Fibroblast of pulmonary artery (primary cell): ENCODE data around the gene SLC25A33.
A peak's percentile ranks its signal among the peaks of the same experiment; 100 is the strongest.

Experiments
- DNase-seq: peaks from one replicate; pipeline ENCODE4 v3.0.0-alpha.2; 2010; ENCODE audit warnings: low read depth
- H3K4me3 ChIP-seq: replicated peaks from 2 replicates; pipeline ENCODE4 v1.5.1; 2011; ENCODE audit warnings: low read depth, mild to moderate bottlenecking, control low read depth, low read length, moderate library complexity
- TF ChIP-seq, protein P1 (sequence below): IDR thresholded peaks from 2 replicates; pipeline ENCODE4 v1.5.1; 2011; ENCODE audit warnings: mild to moderate bottlenecking, control low read depth, low read length, inconsistent platforms; ENCODE audit errors: missing control alignments

The SLC25A33 gene, protein sequence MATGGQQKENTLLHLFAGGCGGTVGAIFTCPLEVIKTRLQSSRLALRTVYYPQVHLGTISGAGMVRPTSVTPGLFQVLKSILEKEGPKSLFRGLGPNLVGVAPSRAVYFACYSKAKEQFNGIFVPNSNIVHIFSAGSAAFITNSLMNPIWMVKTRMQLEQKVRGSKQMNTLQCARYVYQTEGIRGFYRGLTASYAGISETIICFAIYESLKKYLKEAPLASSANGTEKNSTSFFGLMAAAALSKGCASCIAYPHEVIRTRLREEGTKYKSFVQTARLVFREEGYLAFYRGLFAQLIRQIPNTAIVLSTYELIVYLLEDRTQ

DNA sequence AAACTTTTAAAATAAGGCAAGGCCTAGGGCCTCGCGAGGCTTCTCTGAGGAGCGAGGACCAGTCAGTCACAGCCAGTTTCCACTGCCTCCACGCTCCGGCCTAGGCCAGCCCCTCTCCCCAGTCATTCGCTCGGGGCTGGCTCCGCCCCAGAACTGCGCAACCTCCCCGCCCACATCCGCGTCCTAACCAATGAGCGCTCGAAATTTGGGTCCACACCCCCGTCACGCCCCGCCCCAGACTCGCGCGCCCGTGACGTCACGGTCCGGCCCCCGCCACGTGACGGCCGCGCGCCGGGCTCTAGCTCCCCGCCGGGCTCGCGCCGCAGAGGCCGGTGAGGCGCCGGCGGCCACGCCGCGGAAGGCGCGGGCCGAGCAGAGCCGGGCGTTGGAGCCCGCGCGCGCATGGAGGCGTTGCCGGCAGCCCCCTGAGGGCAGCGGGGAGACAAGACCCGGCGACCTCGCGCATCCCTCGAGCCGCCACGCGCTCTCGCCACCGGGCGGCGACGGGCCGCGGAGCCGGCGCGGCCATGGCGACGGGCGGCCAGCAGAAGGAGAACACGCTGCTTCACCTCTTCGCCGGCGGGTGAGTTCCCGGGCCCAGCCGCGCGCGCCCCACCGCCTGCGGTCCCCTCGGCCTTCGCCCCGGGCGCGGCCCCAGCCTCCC, at the start of gene SLC25A33:
SLC25A33 (plus strand) TSS at position 301 of the 664 bp plus-strand sequence; CDS start at position 528, 227 bp downstream.
- peak within 1 kb of the TSS; percentile 73 for H3K4me3 ChIP-seq

DNA sequence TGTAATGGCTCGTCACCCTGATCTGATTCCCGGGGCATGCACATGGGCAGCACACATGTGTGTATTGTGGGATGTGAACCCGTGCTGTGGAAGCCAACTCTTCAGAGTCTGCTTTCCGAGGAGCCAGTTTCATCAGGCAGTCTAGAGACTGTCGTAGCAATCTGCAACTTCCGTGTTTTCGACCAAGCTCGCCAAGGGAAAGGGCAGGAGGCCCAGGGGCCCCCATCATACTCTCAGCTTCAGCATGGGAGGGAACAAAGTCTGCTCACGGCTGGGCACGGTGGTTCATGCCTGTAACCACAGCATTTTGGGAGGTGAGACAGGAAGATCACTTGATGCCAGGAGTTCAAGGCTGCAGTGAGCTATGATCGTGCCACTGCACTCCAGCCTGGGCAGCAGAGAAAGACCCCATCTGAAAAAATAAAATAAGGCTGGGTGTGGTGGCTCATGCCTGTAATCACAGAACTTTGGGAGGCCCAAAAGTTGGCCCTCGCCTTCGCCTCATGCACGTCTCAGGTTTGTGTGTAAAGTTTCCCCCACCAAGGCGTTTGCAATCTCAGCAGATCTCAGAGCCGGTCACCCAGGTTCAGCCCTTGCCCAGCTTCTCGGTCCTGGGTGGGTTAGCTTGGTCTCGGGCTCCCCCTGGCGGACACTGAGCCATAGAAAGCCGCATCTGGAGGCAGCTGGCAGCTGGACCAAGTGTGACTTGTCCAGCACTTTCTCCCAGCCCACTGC, 48.5 kb upstream of the SLC25A33 start:
- TF ChIP-seq, protein P1, sequence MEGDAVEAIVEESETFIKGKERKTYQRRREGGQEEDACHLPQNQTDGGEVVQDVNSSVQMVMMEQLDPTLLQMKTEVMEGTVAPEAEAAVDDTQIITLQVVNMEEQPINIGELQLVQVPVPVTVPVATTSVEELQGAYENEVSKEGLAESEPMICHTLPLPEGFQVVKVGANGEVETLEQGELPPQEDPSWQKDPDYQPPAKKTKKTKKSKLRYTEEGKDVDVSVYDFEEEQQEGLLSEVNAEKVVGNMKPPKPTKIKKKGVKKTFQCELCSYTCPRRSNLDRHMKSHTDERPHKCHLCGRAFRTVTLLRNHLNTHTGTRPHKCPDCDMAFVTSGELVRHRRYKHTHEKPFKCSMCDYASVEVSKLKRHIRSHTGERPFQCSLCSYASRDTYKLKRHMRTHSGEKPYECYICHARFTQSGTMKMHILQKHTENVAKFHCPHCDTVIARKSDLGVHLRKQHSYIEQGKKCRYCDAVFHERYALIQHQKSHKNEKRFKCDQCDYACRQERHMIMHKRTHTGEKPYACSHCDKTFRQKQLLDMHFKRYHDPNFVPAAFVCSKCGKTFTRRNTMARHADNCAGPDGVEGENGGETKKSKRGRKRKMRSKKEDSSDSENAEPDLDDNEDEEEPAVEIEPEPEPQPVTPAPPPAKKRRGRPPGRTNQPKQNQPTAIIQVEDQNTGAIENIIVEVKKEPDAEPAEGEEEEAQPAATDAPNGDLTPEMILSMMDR = peak; percentile 87
- peak; percentile 84 for DNase-seq
- H3K4me3 ChIP-seq = no peak overlapping the region

More for the DNA sequence above, at the start of gene SLC25A33:
- TF ChIP-seq, protein P1 = no peak
- peak; percentile 99 for DNase-seq

DNA sequence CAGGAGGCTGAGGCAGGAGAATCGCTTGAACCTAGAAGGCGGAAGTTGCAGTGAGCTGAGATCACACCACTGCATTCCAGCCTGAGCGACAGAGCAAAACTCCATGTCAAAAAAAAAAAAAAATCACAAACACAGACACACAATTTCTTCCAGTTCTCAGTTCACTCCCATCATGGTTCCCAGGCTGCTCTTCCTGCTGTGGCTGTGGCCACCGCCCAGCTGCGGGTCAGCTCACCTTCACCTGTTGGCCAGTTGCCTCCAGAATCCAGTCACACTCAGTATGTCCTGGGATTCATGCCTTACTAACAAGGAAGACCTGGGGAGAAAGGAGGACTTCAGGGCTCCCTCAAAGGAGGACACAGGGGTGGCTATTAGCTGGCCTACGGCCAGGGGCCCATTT, 45.9 kb upstream of the SLC25A33 start:
- no peak overlapping the region for H3K4me3 ChIP-seq
- DNase-seq = no peak
- TF ChIP-seq, protein P1 = no peak

DNA sequence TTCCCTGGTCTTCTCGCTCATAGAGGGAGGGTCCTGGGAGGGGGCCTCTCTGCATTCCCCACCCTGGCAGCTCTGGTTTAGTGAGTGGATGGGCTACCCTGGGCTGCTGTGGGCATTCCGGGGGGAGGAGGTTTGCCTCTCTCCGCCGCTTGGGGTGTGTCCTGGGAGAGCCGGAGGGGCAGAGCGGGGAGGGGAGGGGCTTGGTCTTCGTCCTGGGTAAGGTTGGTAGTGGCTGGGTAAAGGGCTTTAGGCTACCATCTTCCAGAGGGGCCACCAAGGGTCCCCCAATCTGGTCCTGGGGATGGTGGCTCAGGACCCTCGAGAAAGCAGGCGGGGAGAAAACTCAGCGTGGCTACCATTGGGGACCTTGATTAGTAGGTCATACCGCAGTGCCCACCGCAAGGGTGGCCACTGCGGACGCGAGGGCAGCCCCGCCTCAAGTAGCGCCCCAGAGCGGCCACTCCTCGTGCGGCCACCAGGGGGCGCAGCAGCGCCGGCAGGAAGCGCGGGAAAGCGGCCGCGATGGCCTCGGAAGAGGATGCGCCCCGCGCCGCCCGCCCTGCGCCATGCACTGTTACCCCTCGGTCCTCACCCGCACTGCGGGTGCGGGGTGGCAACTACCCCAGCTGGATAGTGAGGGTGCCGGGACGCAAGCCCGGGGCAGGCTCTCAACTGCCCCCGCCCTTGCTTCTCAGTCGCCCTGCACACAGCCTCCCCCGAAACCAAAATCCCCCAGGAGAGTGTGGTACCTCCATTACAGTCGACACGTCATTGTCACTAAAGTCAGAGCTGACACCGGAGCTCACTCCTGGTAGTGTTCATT, 44.1 kb upstream of the SLC25A33 start:
- DNase-seq = peak; percentile 49
- H3K4me3 ChIP-seq = no peak overlapping the region
- TF ChIP-seq, protein P1 = peak; percentile 60

DNA sequence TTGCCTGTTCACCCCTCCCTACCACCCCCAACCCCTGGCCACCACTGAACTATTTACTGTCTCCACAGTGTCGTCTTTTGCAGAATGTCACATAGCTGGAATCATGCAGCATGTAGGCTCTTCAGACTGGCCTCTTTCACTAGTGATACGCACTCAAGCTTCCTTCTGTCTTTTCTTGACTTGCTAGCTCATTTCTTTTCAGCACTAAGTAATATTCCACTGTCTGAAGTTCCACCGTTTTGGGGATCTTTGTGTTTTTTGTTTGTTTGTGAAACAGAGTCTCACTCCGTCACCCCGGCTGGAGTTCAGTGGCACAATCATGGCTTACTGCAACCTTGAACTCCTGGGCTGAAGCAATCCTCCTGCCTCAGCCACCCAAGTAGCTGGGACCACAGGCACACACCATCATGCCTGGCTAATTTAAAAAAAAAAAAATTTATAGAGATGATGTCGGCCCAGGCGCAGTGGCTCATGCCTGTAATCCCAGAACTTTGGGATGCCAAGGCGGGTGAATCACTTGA, 43.4 kb upstream of the SLC25A33 start:
- H3K4me3 ChIP-seq = no peak overlapping the region
- DNase-seq = no peak
- TF ChIP-seq, protein P1 = no peak
